A549 (cell line): ENCODE measurements around the gene STRA8. TPM values are rescaled to one million over a fixed set of nuclear protein-coding genes. Genes with fewer than 3 reads are reported as not detected.

Experiments used
- ATAC-seq, 2 experiments: fragments of 200-7000 bp in 1 of 2; fragments of >200 bp in 1 of 2; cut with Nextera tagmentation in 1 of 2; cut with Tn5 transposase in 1 of 2; 3 replicates each; pipeline versions ENCODE4 v1.8.0 to v1.9.1; 2018 to 2020; ENCODE audit warnings: mild to moderate bottlenecking in 1 of 2, moderate library complexity in 1 of 2
- CTCF ChIA-PET: fragments of 300-600 bp; sonication (Branson Sonifier 250); formaldehyde crosslinking; extraction: SDS; loops from one replicate; lab custom pipeline; 2021; ENCODE audit warnings: antibody characterized with exemption, inconsistent platforms; lab: Yijun Ruan, JAX
- POLR2A ChIA-PET: fragments of 350-600 bp; formaldehyde crosslinking; extraction: SDS; loops from one replicate; lab custom pipeline; 2021; ENCODE audit warnings: antibody characterized with exemption, inconsistent platforms; lab: Yijun Ruan, JAX
- DNase-seq, 2 experiments: peaks; one replicate each; pipeline versions ENCODE4 v3.0.0 to v3.0.0-alpha.2; 2011 to 2016; ENCODE audit warnings: low read depth in 1 of 2, low spot score in 1 of 2
- FAIRE-seq: peaks from 2 replicates; lab custom pipeline; 2011; peaks lifted over from hg19 to GRCh38; lab: Jason Lieb, UNC
- H3K27ac ChIP-seq, 2 experiments: fragments of >200 bp; sonication (Bioruptor Twin); formaldehyde crosslinking; 3 replicates each; pipeline ENCODE4 v1.5.1; 2016 to 2017
- H3K4me1 ChIP-seq: fragments of >200 bp; sonication (Bioruptor Twin); formaldehyde crosslinking; 3 replicates; pipeline ENCODE4 v1.6.1; 2016
- H3K4me2 ChIP-seq: fragments of >200 bp; sonication (Bioruptor Twin); formaldehyde crosslinking; 3 replicates; pipeline ENCODE4 v1.6.1; 2016
- H3K4me3 ChIP-seq: fragments of >200 bp; sonication (Bioruptor Twin); formaldehyde crosslinking; 3 replicates; pipeline ENCODE4 v1.5.1; 2016
- H3K9me3 ChIP-seq: fragments of >200 bp; sonication (Bioruptor Twin); formaldehyde crosslinking; 3 replicates; pipeline ENCODE4 v1.6.1; 2016
- CBX2 ChIP-seq: fragments of 200-600 bp; sonication (generic); IDR thresholded peaks from 2 replicates; pipeline ENCODE4 v1.6.1; 2016; ENCODE audit warnings: low read depth, mild to moderate bottlenecking, borderline replicate concordance
- CHD2 ChIP-seq: fragments of 150-350 bp; IDR thresholded peaks from 2 replicates; pipeline ENCODE4 v1.6.1; 2014; ENCODE audit warnings: low read length; ENCODE audit not compliant: partially characterized antibody
- CHD4 ChIP-seq: fragments of 200-600 bp; sonication (generic); IDR thresholded peaks from 2 replicates; pipeline ENCODE4 v1.6.1; 2016; ENCODE audit warnings: antibody characterized with exemption, mild to moderate bottlenecking, borderline replicate concordance
- E2F6 ChIP-seq: IDR thresholded peaks from 2 replicates; pipeline ENCODE4 v1.6.1; 2012; ENCODE audit warnings: low read depth, borderline replicate concordance
- EHF ChIP-seq: fragments of 250-450 bp; sonication (Bioruptor Pico); IDR thresholded peaks from 2 replicates; pipeline ENCODE4 v1.5.0; 2020; ENCODE audit warnings: mild to moderate bottlenecking
- EP300 ChIP-seq, 2 experiments: fragments of >200 bp; sonication (Bioruptor Twin); formaldehyde crosslinking; IDR thresholded peaks; 2 replicates in 1 of 2; 3 replicates in 1 of 2; pipeline ENCODE4 v1.6.1; 2016 to 2017
- ESRRA ChIP-seq: fragments of 150-350 bp; IDR thresholded peaks from 2 replicates; pipeline ENCODE4 v1.6.1; 2014; ENCODE audit warnings: mild to moderate bottlenecking, low read length, borderline replicate concordance
- FOSB ChIP-seq: fragments of 250-450 bp; sonication (Bioruptor Pico); IDR thresholded peaks from 2 replicates; pipeline ENCODE4 v1.5.0; 2020; ENCODE audit warnings: mild to moderate bottlenecking, moderate library complexity
- FOXS1 ChIP-seq: fragments of 250-450 bp; sonication (Bioruptor Pico); IDR thresholded peaks from 2 replicates; pipeline ENCODE4 v1.5.0; 2020; ENCODE audit warnings: mild to moderate bottlenecking, moderate library complexity
- GATA3 ChIP-seq: IDR thresholded peaks from 2 replicates; pipeline ENCODE4 v1.6.1; 2012; ENCODE audit warnings: borderline replicate concordance
- HDAC2 ChIP-seq: fragments of 200-600 bp; sonication (generic); IDR thresholded peaks from 2 replicates; pipeline ENCODE4 v1.6.1; 2016
- HEYL ChIP-seq: fragments of 250-450 bp; sonication (Bioruptor Pico); IDR thresholded peaks from 2 replicates; pipeline ENCODE4 v1.8.0; 2021; ENCODE audit warnings: mild to moderate bottlenecking, moderate library complexity
- JUN ChIP-seq, 2 experiments: fragments of >200 bp; sonication (Bioruptor Twin); formaldehyde crosslinking; IDR thresholded peaks; 2 replicates in 1 of 2; 3 replicates in 1 of 2; pipeline ENCODE4 v1.6.1; 2016 to 2017
- JUNB ChIP-seq: fragments of >200 bp; sonication (Bioruptor Twin); formaldehyde crosslinking; IDR thresholded peaks from 2 replicates; pipeline ENCODE4 v1.6.1; 2016
- KDM1A ChIP-seq: fragments of 200-600 bp; sonication (generic); IDR thresholded peaks from 2 replicates; pipeline ENCODE4 v1.6.1; 2016; ENCODE audit warnings: low read depth, mild to moderate bottlenecking
- KDM5A ChIP-seq: fragments of 200-600 bp; sonication (generic); IDR thresholded peaks from 2 replicates; pipeline ENCODE4 v1.6.1; 2016; ENCODE audit warnings: antibody characterized with exemption, mild to moderate bottlenecking
- MAFK ChIP-seq: fragments of 450-650 bp; IDR thresholded peaks from 2 replicates; pipeline ENCODE4 v1.6.1; 2014; ENCODE audit not compliant: partially characterized antibody
- POLR2A ChIP-seq: IDR thresholded peaks from 2 replicates; pipeline ENCODE4 v1.6.1; 2012; ENCODE audit warnings: mild to moderate bottlenecking, low read length
- RAD21 ChIP-seq, 2 experiments: fragments of >200 bp in 1 of 2; sonication (Bioruptor Twin) in 1 of 2; formaldehyde crosslinking in 1 of 2; IDR thresholded peaks in 1 of 2; conservative IDR thresholded peaks in 1 of 2; 2 replicates in 1 of 2; 3 replicates in 1 of 2; pipeline ENCODE4 v1.6.1; 2012 to 2018; ENCODE audit warnings: inconsistent platforms in 1 of 2
- TFCP2L1 ChIP-seq: fragments of 250-450 bp; sonication (Bioruptor Pico); IDR thresholded peaks from 2 replicates; pipeline ENCODE4 v1.5.0; 2021; ENCODE audit warnings: mild to moderate bottlenecking
- TP53 ChIP-seq: fragments of 250-450 bp; sonication (Bioruptor Pico); IDR thresholded peaks from 2 replicates; pipeline ENCODE4 v1.5.0; 2021; ENCODE audit warnings: mild to moderate bottlenecking, moderate library complexity
- USF2 ChIP-seq: fragments of 450-650 bp; IDR thresholded peaks from 2 replicates; pipeline ENCODE4 v1.6.1; 2014; ENCODE audit warnings: antibody characterized with exemption
- ZNF302 ChIP-seq: fragments of 250-450 bp; sonication (Bioruptor Pico); IDR thresholded peaks from 2 replicates; pipeline ENCODE4 v1.9.0; 2021; ENCODE audit warnings: inconsistent platforms, mild to moderate bottlenecking, moderate library complexity
- WGBS: methylation state at CpG from one replicate; pipeline ENCODE4 v1.1.6; 2017; ENCODE audit errors: missing lambda C conversion rate; 5-methylcytosine and 5-hydroxymethylcytosine counted together
- polyA plus RNA-seq, 4 experiments: library from polyadenylated mRNA; depleted of rRNA in 3 of 4; stranded (reverse); fragments of >200 nt; fragmentation: RNase III in 1 of 4; extraction: RNeasy Plus Mini Kit Qiagen cat#74134 plus additional on column Dnase treatment in 1 of 4; gene quantifications; 2 replicates in 3 of 4; 3 replicates in 1 of 4; pipeline ENCODE4 v1.2.3, GENCODE V29; 2011 to 2017
- TF ChIP-seq, protein P1 (sequence below): fragments of 250-450 bp; sonication (Bioruptor Pico); IDR thresholded peaks from 2 replicates; pipeline ENCODE4 v1.5.0; 2021; ENCODE audit warnings: mild to moderate bottlenecking, moderate library complexity, borderline replicate concordance
- TF ChIP-seq, protein P2 (sequence below): fragments of >200 bp; sonication (Bioruptor Twin); formaldehyde crosslinking; IDR thresholded peaks from 2 replicates; pipeline ENCODE4 v1.6.1; 2016

Gene STRA8
- polyA plus RNA-seq, 2 of the 4 experiments (the other 2 are of a cell fraction), result not detected

- POLR2A ChIA-PET, result no interaction called here
- FAIRE-seq, result no peak
Measured at GRCh38 chr7:135282561-135283254, 49.1 kb downstream of the STRA8 start.

GRCh38 chr7:135283959-135284638 is 50.5 kb downstream of the STRA8 start:
- ATAC-seq, result no peak
- Histone ChIP-seq H3K27ac (no peak overlapping the region), H3K4me1 (peaks cover 6% of the 10 kb centered on the region; the same call in 2 of the 3 replicates), H3K4me2 (no peak overlapping the region), H3K9me3 (no peaks in the 10 kb centered on the region), H3K4me3 (no peak overlapping the region)
- 84% methylated on average over 4 of the region's 4 CpGs for WGBS
- TF ChIP-seq CHD4, result no peak
- TF ChIP-seq KDM1A, result no peak
- TF ChIP-seq, protein P1, sequence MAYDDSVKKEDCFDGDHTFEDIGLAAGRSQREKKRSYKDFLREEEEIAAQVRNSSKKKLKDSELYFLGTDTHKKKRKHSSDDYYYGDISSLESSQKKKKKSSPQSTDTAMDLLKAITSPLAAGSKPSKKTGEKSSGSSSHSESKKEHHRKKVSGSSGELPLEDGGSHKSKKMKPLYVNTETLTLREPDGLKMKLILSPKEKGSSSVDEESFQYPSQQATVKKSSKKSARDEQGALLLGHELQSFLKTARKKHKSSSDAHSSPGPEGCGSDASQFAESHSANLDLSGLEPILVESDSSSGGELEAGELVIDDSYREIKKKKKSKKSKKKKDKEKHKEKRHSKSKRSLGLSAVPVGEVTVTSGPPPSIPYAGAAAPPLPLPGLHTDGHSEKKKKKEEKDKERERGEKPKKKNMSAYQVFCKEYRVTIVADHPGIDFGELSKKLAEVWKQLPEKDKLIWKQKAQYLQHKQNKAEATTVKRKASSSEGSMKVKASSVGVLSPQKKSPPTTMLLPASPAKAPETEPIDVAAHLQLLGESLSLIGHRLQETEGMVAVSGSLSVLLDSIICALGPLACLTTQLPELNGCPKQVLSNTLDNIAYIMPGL (CRISPR knock-in tag), result no peak
- TF ChIP-seq CBX2, result no peak
- no peak for TF ChIP-seq ZNF302
- no peak for TF ChIP-seq RAD21 (conservative IDR thresholded peaks at IDR 0.05 in 1 of 2, IDR thresholded peaks at IDR 0.05 in 1 of 2)
- TF ChIP-seq HDAC2, result no peak
- no peak for TF ChIP-seq FOXS1 (CRISPR knock-in tag)
- no peak for TF ChIP-seq TP53 (CRISPR knock-in tag)
- no peak for TF ChIP-seq TFCP2L1 (CRISPR knock-in tag)
- TF ChIP-seq USF2, result no peak
- TF ChIP-seq MAFK, result no peak
- DNase-seq, result no peak
- CTCF ChIA-PET, result interaction anchor here (1.4 to 15.1 kb wide), 2 partner anchors 9 to 54 kb away, joined by 5 to 388 read pairs; no protein-coding TSS in a partner anchor
- POLR2A ChIA-PET, result no interaction called here
- FAIRE-seq, result no peak

More at GRCh38 chr7:135282561-135283254, 49.1 kb downstream of the STRA8 start:
- peaks cover 6% of the 10 kb centered on the region; the same call in 2 of the 3 replicates for H3K4me1 ChIP-seq
- no peak overlapping the region for H3K4me3 ChIP-seq
- H3K9me3 ChIP-seq, result no peaks in the 10 kb centered on the region
- DNase-seq, result no peak
- H3K27ac ChIP-seq, result no peak overlapping the region
- no peak for TF ChIP-seq ESRRA
- TF ChIP-seq CBX2, result no peak
- no peak for TF ChIP-seq HEYL
- TF ChIP-seq POLR2A, result no peak
- no peak for TF ChIP-seq JUN (IDR thresholded peaks at IDR 0.05)
- TF ChIP-seq HDAC2, result no peak
- TF ChIP-seq JUNB, result no peak
- no peak for TF ChIP-seq EP300 (IDR thresholded peaks at IDR 0.05)
- no peak for TF ChIP-seq RAD21 (conservative IDR thresholded peaks at IDR 0.05 in 1 of 2, IDR thresholded peaks at IDR 0.05 in 1 of 2)
- TF ChIP-seq KDM5A, result no peak
- no peak for TF ChIP-seq ZNF302
- no peak for TF ChIP-seq E2F6
- no peak for TF ChIP-seq GATA3
- no peak for TF ChIP-seq FOSB
- no peak for TF ChIP-seq CHD2
- no peak for TF ChIP-seq EHF
- TF ChIP-seq, protein P2, sequence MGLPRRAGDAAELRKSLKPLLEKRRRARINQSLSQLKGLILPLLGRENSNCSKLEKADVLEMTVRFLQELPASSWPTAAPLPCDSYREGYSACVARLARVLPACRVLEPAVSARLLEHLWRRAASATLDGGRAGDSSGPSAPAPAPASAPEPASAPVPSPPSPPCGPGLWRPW, result no peak
- TF ChIP-seq, all 56 proteins: peak for 0
- 87% methylated on average over 10 of the region's 10 CpGs for WGBS
- no peak for ATAC-seq
- CTCF ChIA-PET, result interaction anchor here (0.6 to 15.1 kb wide), 16 partner anchors 8 to 363 kb away, joined by 3 to 388 read pairs (median 6); no protein-coding TSS in a partner anchor
- no peak overlapping the region for H3K4me2 ChIP-seq
